ENCODE results near the gene LMO2.

LMO2 gene

DNA sequence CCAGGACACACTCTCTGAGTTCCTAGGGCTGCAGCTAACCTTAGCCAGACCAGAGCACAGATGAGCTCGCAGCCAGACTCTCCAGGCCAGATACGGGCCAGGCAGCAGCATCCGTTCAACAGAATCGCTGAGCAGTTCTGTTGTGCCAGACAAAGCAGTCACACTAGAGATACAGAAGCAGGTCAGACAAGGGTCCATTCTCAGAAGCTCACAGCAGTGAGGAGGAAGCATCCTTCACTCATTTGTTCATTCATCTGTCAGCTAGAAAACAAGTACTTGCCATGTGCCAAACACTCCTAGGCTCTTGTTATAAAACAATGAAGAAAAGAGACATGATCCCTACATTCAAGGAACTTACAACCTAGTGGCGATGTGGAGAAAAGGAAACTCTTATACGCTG lies 2.6 kb downstream of the LMO2 start:
- H3K4me3 ChIP-seq (ENCODE audit: low read length) = no peak overlapping the region
- TF ChIP-seq ZNF274 (IDR thresholded peaks at IDR 0.05; ENCODE audit: low read depth, low read length) = no peak

DNA sequence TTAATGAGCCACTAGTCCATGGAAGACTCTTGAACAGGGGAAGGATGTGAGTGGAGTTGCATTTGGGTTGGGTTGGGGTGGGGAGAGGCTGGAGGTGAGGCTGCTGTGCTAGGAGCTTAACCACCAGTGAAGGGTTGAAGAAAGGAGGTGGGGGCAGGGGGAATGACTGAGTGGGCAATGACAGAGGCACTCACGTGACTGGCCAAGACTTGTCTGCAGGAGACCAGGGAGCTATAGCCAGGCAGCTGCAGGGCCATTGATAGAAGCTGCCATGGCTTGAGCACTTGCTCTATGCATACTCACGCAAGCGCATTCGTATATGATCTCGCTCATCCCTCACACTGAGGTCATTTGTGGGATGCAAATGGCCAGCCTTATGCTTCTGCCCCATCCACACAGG lies 4.0 kb downstream of the LMO2 start:
- H3K4me3 ChIP-seq (ENCODE audit: low read length) = no peak overlapping the region
- TF ChIP-seq ZNF274 (IDR thresholded peaks at IDR 0.05; ENCODE audit: low read depth, low read length) = no peak

DNA sequence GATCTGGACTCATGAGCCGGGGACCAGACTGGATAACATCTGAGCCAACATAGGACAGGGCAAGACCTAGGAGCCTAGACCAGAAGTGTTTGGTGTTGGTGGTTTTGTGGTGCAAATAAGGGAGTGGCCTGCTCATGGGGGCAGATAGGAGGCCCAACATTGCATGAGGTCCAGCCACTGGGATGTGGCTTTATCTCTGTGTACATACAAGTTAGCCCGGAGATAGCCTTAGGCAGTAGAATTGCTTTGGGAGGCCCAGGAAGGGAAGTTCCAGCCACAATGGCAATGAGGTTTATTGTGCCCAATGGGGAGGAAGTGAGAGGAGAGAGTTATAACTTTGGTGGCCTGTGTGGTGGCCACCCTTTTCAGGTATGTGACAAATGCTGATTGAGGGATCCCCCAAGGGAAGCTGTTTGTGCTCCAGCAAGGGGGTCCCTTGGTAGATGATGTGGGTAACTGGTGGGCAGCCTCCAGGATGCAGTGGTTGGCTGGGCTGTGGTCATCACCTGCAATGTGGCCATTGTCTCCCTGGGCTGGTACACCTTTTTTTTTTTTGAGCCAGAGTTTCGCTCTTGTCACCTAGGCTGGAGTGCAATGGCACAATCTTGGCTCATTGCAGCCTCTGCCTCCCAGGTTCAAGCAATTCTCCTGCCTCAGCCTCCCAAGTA lies 6.4 kb downstream of the LMO2 start:
- H3K4me3 ChIP-seq (ENCODE audit: low read length) = no peak overlapping the region
- TF ChIP-seq ZNF274 (IDR thresholded peaks at IDR 0.05; ENCODE audit: low read depth, low read length) = no peak

DNA sequence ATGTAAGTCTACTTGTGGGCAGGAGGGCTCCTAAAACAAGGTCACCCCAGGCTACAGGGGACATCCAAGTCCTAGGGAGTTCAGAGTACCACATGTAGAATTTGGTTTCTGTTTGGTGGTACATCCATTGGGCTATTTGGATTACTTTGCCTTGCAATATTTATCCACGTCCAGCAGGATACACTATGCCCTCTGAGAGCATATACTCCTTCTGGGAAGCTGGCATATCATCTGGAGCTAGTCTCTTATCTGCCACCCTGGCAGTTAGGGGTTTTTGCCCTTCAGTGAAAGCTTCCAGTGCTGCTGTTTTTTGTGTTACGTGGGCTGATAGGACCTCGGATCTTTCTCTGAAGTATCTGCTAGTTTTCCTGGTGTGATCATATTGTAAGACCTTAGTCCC lies 7.3 kb downstream of the LMO2 start:
- no peak overlapping the region for H3K4me3 ChIP-seq (ENCODE audit: low read length)
- TF ChIP-seq ZNF274 (IDR thresholded peaks at IDR 0.05; ENCODE audit: low read depth, low read length) = no peak

DNA sequence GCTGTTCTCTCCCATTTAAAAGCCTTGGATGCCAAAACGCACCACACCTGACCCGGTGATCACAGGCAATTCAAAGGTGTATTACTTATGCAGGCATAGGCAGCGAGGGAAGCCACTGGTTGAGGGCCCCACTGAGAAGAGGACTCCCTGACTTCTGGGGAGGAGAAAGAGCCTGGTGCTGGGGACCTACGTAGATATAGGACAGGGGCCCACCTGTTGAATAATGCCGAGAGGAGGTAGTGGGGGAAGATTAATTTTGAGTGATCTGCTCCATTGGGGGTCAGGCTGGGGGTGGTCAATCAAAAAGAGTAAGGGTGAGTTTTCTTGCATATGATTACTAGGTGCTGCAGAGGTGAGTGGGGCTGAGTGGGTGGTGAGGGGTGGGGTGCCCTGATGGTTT lies 7.8 kb downstream of the LMO2 start:
- no peak for TF ChIP-seq ZNF274 (IDR thresholded peaks at IDR 0.05; ENCODE audit: low read depth, low read length)
- no peak overlapping the region for H3K4me3 ChIP-seq (ENCODE audit: low read length)

DNA sequence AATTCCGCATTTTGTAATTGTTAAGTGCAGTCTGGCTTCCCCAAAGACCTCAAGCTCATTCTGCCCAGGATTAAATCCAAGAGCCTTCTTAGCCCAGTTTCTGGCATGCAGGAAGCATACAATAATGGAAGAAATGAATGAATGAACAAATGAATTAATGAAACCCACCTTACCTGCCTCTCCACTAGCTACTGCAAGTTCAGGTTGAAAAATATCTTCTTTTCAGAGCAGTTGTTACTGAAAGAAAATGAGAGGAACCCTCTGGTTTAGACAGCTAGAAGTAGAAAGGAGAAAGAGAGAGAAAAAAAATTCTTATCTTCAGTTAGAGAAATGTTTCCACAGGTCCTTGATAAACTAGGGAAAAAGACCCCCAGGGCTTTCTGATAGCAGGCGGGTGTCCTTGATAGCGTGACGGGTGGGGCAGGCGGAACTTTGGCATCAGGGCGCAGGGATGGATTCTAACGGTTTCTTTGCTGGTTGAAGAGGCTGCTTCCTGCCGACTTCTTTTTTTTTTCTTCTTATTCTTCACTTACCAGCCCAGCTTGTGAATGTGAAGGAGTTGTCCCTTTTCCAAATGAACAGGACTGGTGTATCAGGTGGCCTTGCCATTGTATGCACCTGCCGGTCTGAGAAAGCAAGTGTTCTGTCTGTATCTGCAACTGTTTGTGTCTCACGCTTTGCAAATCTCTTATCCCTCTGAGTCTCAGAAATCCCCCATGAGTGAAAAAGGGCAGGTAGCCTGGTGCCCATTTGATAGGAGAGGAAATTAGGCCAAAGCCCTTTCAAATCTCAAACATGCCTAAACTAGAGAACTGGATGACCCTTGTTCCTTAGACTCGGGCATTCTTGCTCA lies 10.0 kb downstream of the LMO2 start:
- TF ChIP-seq ZNF274 (IDR thresholded peaks at IDR 0.05; ENCODE audit: low read depth, low read length) = no peak
- H3K4me3 ChIP-seq (ENCODE audit: low read length) = no peak overlapping the region

DNA sequence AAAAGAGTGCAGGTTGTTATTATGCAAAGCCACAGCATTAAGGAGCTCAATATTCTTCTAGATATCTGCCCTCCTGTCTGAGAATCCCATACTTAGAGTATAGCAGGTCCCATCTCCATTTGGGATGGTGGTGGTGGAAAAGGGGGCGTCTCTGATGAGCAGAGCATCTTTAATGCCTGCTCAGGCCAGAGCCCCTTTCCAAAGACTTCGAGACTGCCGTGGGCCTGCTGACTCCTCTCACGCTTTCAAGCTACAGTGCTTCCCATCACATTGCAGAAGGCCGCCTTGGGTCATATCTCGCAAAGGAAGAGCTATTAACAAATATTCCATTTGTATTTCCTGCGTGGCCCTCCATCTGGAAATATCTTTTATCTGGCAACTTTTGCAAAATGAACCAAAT lies 10.9 kb downstream of the LMO2 start:
- TF ChIP-seq ZNF274 (IDR thresholded peaks at IDR 0.05; ENCODE audit: low read depth, low read length) = no peak
- H3K4me3 ChIP-seq (ENCODE audit: low read length) = no peak overlapping the region

DNA sequence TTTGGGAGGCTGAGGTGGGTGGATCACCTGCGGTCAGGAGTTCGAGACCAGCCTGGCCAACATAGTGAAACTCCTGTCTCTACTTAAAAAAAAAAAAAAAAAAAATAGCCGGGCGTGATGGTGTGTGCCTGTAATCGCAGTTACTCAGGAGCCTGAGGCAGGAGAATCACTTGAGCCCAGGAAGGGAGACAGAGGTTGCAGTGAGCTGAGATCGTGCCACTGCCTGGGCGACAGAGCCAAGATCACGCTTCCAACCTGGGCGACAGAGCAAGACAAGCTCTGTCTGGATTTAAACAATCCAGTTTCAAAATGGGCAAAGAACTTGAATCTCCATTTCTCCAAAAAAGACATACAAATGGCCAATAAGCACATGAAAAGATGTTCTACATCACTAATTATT lies 12.5 kb downstream of the LMO2 start:
- TF ChIP-seq ZNF274 (IDR thresholded peaks at IDR 0.05; ENCODE audit: low read depth, low read length) = no peak
- no peak overlapping the region for H3K4me3 ChIP-seq (ENCODE audit: low read length)

DNA sequence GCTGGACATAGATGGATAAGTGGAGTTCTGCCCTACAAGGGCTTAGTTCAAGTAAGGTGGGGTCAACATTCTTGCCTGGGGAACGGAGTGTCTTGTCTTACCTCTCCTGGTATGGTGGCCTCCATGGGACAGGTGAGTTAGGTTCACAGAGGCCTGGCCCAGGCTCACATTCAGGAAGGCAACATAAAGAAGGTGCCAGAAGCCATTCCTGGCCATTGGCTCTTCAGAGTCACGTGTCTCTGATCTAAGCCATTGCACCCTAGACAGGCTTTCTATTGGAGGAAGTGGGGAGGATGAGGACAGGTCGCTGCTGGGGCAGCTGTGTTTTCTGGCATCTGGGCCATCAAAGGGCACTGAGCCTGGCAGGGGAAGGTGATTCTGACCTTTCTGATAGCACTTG lies 14.8 kb downstream of the LMO2 start:
- TF ChIP-seq ZNF274 (IDR thresholded peaks at IDR 0.05; ENCODE audit: low read depth, low read length) = no peak
- no peak overlapping the region for H3K4me3 ChIP-seq (ENCODE audit: low read length)

DNA sequence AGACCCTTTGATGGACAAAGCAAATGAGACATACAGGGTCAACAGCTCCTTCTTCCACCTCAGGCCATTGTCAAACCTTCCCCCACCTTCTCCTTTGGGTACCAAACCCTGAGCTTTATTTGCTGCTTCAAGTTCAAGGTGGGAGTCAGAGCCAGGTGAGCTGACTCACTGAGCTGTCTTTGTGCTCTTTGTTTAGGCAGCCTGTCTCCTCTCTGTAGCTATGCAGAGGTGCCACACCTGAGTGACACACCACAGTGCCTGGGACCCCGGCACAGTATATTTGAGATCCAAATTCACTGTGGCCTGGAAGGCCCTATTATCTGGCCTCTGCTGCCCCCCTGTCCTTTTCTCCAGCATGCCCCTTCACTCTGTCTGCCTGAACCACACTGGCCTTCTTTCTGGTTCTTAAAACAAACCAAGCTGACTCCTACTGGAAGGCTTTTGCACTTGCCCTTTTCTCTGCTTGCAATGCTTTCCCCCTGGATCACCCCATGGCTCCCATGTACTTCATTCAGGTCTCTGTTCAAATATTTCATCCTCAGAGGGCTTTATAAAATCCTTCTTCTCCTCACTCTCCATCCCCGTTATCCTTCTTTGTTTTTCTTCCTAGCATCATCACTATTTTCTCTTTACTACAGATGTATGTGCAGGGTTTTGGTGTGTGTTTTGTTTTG lies 16.1 kb downstream of the LMO2 start:
- H3K4me3 ChIP-seq (ENCODE audit: low read length) = no peak overlapping the region
- no peak for TF ChIP-seq ZNF274 (IDR thresholded peaks at IDR 0.05; ENCODE audit: low read depth, low read length)

DNA sequence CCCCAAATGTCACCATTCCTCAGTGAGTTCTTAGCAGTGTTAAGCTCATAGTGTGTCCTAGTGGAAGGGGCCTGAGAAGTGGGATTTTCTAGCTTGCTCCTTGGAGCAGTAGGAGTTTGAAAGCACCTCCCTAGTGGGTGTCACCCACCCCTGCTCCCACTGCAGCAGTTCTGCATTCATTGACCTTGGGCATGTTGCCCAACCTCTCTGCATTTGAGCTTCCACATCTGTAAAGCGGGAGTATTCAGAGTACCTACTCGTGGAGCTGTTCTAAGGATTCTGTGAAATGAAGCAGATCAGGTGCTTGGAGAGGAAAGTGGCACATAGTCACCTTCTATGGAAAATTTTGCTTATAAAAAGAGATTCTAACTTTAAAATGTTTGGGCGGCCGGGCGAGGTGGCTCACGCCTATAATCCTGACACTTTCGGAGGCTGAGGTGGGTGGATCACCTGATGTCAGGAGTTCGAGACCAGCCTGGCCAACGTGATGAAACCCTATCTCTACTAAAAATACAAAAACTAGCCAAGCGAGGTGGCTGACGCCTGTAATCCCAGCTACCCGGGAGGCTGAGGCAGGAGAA lies 16.9 kb downstream of the LMO2 start:
- no peak for TF ChIP-seq ZNF274 (IDR thresholded peaks at IDR 0.05; ENCODE audit: low read depth, low read length)

DNA sequence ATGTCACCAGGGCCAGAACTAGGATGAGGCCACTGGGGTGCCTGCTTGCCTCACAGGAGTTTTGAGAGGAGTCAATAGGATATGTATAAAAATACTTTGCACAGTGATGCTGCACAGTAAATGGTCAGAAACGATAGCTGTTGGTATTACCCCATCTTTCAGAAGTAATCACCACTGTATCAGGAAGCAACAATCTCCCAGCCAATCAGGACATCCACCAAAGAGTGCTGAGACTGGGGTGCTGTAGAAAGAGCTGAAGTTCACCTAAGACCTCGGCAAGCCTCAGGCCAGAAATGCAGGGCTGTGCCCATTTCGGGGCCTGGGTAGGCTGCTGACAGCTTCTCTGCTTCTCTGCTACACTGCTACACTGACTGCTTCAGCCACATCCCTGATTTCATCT lies 17.4 kb downstream of the LMO2 start:
- H3K4me3 ChIP-seq (ENCODE audit: low read length) = no peak overlapping the region
- TF ChIP-seq ZNF274 (IDR thresholded peaks at IDR 0.05; ENCODE audit: low read depth, low read length) = no peak

More for the DNA sequence above, 16.9 kb downstream of the LMO2 start:
- H3K4me3 ChIP-seq (ENCODE audit: low read length) = no peak overlapping the region

DNA sequence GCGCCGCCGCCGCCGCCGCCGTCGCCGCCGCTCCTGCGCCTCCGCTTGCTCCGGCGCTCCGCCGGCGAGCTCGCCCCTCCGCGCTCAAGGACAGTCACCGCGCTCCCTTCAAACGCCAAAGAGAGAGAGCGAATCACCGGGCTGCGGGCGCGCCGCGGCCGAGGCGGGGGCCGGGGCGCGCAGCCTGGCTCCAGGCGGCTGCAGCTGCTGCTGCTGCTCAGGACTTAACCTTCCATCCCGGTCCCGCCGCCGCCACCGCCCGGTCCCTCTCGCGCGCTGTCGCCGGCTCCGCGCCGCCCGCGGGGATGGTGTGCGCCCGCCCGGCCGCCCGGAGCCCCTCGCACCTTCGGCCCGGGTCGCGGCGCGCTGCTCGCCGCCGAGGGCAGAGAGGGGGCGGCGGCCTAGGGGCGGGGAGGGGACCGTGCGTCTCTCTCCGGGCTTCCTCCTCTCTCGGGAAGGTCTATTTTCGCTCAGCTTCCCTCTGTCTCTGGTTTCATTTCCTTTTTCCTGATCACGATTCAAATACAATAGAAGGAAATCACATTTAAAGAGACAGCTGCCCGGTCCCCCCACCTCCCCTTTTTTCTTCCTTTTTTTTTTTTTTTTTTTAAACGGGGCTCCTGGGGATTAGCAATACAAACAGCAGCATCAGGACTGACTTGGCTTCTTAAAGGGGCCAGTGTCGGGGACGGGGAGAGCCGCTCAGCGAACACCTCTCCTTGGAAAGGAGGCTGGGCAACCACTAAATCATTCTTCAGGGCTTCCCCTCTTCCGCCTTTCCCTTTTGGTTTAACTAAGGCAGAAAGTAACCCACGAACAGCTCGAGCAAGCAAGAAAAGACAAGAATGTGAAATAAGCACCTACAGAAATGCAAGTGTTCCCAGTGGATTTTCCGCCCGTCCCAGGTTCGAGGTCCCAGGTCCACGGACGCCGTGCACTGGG lies 22.1 kb downstream of the LMO2 start:
- TF ChIP-seq ZNF274 (IDR thresholded peaks at IDR 0.05; ENCODE audit: low read depth, low read length) = no peak
- H3K4me3 ChIP-seq (ENCODE audit: low read length) = peak overlapping the region; percentile 66

Measured in GM08714 (cell line).